Spleen (tissue), 10 donors: ENCODE measurements around the gene SCUBE1. TPM values are rescaled to one million over a fixed set of nuclear protein-coding genes. Genes with fewer than 3 reads are reported as not detected.

Experiments
- polyA plus RNA-seq, 3 donors: library from polyadenylated mRNA; stranded (reverse); fragments of 200-250 nt; gene quantifications; one replicate each; pipeline ENCODE4 v1.2.1, GENCODE V29; 2013
- total RNA-seq, 7 donors: library from RNA; depleted of rRNA in 3 of 7; stranded (reverse); fragments of >200 nt in 3 of 7; fragmentation: NEBNext Ultra II Directional in 4 of 7; extraction: Animal tissue kit (Norgen Biotek cat#: 25700) in 4 of 7; gene quantifications; one replicate each; pipeline versions ENCODE4 v1.1.0 to v1.2.1, GENCODE V29; 2016 to 2021
- donor health status: healthy with polysubstance abuse.
- donor health status: DM: no; HTN: no; CAD: no; lungs with moderate emphysema.
- donor health status: DM: no; HTN: no; CAD: no.
- donor health status: Bipolar disorder and iron deficiency.
- donor health status: healthy.
- donor health status: DM: no; HTN: no; CAD: no.
- donor health status: DM: yes; HTN: yes; CAD: no.

The SCUBE1 gene
- total and polyA plus RNA-seq, 10 donors: 0.46 to 43.5 (median 15.9) TPM

Other genes with a start within 250 kb of the SCUBE1 start
- gene BIK, start 232.6 kb downstream of the SCUBE1 start, total RNA-seq: 1 to 10 TPM; 1.1 to 6.8 (median 2.5) TPM
- gene BIK, start 232.6 kb downstream of the SCUBE1 start, polyA plus RNA-seq: 10 to 100 TPM in 1 of 3 donors, 1 to 10 TPM in 2; 2.0 to 14.2 (median 2.1) TPM
- 10 to 100 TPM in 5 of 7 donors, 1 to 10 TPM in 2; 8.3 to 25.3 (median 11.3) TPM for gene MCAT, start 200.0 kb downstream of the SCUBE1 start, total RNA-seq
- 10 to 100 TPM in 2 of 3 donors, 1 to 10 TPM in 1; 7.6 to 13.0 (median 11.7) TPM for gene MCAT, start 200.0 kb downstream of the SCUBE1 start, polyA plus RNA-seq
- gene TSPO, start 191.8 kb downstream of the SCUBE1 start, total RNA-seq: 100 to 1,000 TPM in 6 of 7 donors, 10 to 100 TPM in 1; 90.1 to 596 (median 199) TPM
- 100 to 1,000 TPM; 115 to 182 (median 122) TPM for gene TSPO, start 191.8 kb downstream of the SCUBE1 start, polyA plus RNA-seq
- gene TTLL12, start 156.2 kb downstream of the SCUBE1 start, total RNA-seq: 10 to 100 TPM; 16.6 to 21.6 (median 19.9) TPM
- gene TTLL12, start 156.2 kb downstream of the SCUBE1 start, polyA plus RNA-seq: 10 to 100 TPM in 2 of 3 donors, 1 to 10 TPM in 1; 8.7 to 19.3 (median 11.3) TPM
- under 1 TPM in 1 of 7 donors, not detected in 6; 0.13 TPM for gene MPPED1, start 68.6 kb upstream of the SCUBE1 start, total RNA-seq
- gene MPPED1, start 68.6 kb upstream of the SCUBE1 start, polyA plus RNA-seq: under 1 TPM; 0.02 to 0.04 (median 0.03) TPM